ENCODE measurements around the gene UBE2F.

- no peak for TF ChIP-seq MAX (IDR thresholded peaks at IDR 0.05)
- TF ChIP-seq EP300 (IDR thresholded peaks at IDR 0.05; ENCODE audit: borderline replicate concordance), result no peak
- no peak for TF ChIP-seq RAD21 (IDR thresholded peaks at IDR 0.05; ENCODE audit: low read depth)
- no peak for TF ChIP-seq CREB1 (IDR thresholded peaks at IDR 0.05; ENCODE audit: low read depth)
- no peak for TF ChIP-seq TAF1 (IDR thresholded peaks at IDR 0.05; ENCODE audit: low read depth)
These were observed 86.5 kb downstream of the UBE2F start for GRCh38 chr2:238053191-238053776.

Data from Ishikawa (cell line).